ENCODE results near the gene MMP19.
"Not testable (repeated sequence)": the region's sequence is repeated elsewhere in the genome, so short reads cannot be mapped to it uniquely, and the experiment has no call there.

- not testable (repeated sequence) for TF ChIP-seq MXI1 (IDR thresholded peaks at IDR 0.05; ENCODE audit: borderline replicate concordance, low read depth, low read length); CTCF (conservative IDR thresholded peaks at IDR 0.05; ENCODE audit: low read depth, low read length); SMC3 (IDR thresholded peaks at IDR 0.05; ENCODE audit: low read depth, low read length)
These were observed 8.3 kb downstream of the MMP19 start for GRCh38 chr12:55834400-55834799.
